Ovary (tissue), 3 donors: ENCODE measurements around the gene TRMT5.

ENCODE experiments used
- CTCF ChIP-seq, 3 donors: fragments of 450-650 bp in 2 of 3; fragments of 200-600 bp in 1 of 3; IDR thresholded peaks; one replicate each; pipeline versions ENCODE4 v1.5.1 to v1.8.0; 2016 to 2022; ENCODE audit warnings: antibody characterized with exemption in 3 of 3, mild to moderate bottlenecking in 1 of 3
- POLR2A ChIP-seq: fragments of 450-650 bp; IDR thresholded peaks from one replicate; pipeline ENCODE4 v1.6.1; 2017; ENCODE audit warnings: antibody characterized with exemption, mild to moderate bottlenecking, moderate library complexity
- donor health status: DM: no; HTN: no; CAD: no.

- TF ChIP-seq CTCF (IDR thresholded peaks at IDR 0.05) = no peak
- TF ChIP-seq POLR2A = no peak
Observed at GRCh38 chr14:60933920-60934655, 46.8 kb downstream of the TRMT5 start.
